HG02798 (cell line): Measurements from ENCODE around the gene SIRT6.
"Not testable (repeated sequence)": the region's sequence is repeated elsewhere in the genome, so short reads cannot be mapped to it uniquely, and the experiment has no call there.

Experiments
- ATAC-seq: cut with Tn5 transposase; IDR thresholded peaks from one replicate; pipeline ENCODE4 v1.9.1; 2021; ENCODE audit warnings: mild to moderate bottlenecking; ENCODE audit not compliant: unreplicated experiment, poor library complexity

The SIRT6 gene

GRCh38 chr19:4139614-4140236 is 42.6 kb downstream of the SIRT6 start:
- no peak for ATAC-seq

DNA sequence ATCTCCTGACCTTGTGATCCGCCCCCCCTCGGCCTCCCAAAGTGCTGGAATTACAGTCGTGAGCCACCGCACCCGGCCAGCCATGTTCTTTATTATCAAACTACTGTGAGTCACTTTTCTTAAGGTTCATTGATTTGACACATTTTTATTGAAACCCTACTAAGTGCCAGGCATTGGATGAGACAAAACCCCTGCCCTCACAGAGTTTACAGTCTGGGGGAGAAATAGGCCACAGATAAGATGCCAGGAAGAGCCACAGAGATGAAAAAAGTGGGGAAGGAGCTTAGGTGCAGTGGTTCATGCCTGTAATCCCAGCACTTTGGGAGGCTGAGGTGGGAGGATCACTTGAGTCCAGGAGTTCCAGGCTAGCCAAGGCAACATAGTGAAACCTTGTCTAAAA is 43.9 kb downstream of the SIRT6 start:
- no peak for ATAC-seq

DNA sequence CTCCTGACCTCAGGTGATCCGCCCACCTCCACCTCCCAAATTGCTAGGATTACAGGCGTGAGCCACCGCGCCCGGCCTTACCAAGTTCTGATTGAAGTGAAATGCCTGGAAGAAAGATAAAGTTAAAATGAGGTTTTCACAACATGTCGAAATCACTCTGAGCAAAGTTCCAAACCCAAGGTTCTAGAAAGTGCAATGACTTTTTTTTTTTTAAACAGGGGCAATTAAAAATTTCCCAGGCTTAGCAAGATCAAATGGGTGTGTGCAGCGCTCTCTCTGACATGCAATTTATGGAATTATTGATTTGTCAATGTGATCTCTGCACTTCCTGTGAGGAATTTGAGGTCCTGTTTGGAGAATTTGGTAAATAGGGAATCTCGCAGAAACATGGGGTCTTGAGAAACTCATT is 45.7 kb downstream of the SIRT6 start:
- no peak for ATAC-seq

GRCh38 chr19:4135386-4135785 is 47.0 kb downstream of the SIRT6 start:
- not testable (repeated sequence) for ATAC-seq

- ATAC-seq = no peak
These were observed 48.0 kb downstream of the SIRT6 start for GRCh38 chr19:4134351-4134750.

DNA sequence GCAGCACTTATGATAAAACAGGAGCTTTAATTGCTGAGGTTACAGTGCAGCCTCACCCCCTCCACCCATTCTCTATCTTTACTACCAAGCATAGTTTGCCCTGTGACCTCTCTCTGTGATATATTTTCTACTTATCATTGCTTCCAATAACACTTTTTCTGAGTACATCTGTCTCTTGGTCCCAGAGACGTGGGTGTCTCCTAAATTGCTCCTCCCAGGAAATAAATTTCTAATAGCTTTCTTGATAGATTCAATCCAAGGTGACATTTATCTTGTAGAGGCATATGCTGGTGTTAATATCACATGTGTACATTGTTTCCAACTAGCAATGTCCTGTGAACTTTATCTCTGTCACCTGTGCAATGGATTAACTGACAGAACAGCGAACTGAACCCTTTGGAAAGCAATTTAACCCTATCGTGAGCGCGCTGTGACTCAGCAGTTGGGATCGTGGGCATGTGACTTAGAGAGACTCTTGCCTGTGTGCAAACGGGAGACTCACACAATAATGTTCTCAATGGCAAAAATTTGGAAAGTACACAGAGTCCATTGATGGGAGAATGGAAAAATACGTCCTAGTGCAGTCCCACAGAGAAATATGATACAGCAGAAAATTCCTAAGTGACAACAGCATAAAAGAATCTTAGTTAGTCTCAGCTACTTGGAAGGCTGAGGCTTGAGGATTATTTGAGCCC is 51.5 kb downstream of the SIRT6 start:
- no peak for ATAC-seq

DNA sequence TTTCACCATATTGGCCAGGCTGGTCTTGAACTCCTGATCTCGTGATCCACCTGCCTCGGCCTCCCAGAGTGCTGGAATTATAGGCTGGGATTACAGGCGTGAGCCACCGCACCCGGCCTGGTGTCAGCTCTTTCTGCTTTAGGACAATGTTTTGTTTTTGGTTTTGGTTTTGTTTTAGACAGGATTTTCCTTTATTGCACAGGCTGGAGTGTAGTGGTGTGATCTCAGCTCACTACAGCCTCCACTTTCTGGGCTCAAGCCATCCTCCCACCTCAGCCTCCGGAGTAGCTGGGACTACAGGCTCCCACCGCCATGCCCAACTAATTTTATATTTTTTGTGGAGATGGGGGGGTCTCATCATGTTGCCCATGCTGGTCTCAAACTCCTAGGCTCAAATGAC is 53.3 kb downstream of the SIRT6 start:
- not testable (repeated sequence) for ATAC-seq

- ATAC-seq = not testable (repeated sequence)
These were observed 55.0 kb downstream of the SIRT6 start for GRCh38 chr19:4127322-4127721.

DNA sequence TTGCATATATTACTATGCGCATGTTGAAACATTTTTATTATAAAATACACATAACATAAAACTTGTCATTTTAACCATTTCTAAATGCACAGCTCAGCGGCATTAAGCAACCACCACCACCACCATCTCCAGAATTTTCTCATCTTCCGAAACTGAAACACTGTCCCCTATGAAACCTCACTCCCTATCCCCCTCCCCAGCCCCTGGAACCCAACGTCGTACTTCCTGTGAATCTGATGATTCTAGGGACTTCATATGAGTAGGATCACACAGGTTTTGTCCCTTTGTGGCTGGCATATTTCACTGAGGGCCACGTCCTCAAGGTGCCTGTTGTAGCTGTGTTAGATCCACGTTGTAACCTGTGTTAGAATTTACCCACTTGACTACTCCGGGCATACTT is 57.7 kb downstream of the SIRT6 start:
- no peak for ATAC-seq
